SK-N-SH (cell line): Measurements from ENCODE around the gene NUDT7. TPM values are rescaled to one million over a fixed set of nuclear protein-coding genes. Genes with fewer than 3 reads are reported as not detected.

Source experiments
- CTCF ChIA-PET: fragments of 300-600, 350-600 bp; formaldehyde crosslinking; extraction: SDS; loops from one replicate; lab custom pipeline; 2021; lab: Yijun Ruan, JAX
- POLR2A ChIA-PET: fragments of 350-600 bp; sonication (Branson Sonifier 250); formaldehyde crosslinking; extraction: SDS; loops from one replicate; lab custom pipeline; 2020; ENCODE audit warnings: antibody characterized with exemption, inconsistent platforms; lab: Yijun Ruan, JAX
- DNase-seq: peaks from one replicate; pipeline ENCODE4 v3.0.0; 2012
- H2AFZ ChIP-seq: fragments of 200-600 bp; sonication (generic); 2 replicates; pipeline ENCODE4 v1.8.1; 2016; ENCODE audit warnings: antibody characterized with exemption, mild to moderate bottlenecking, low read depth
- H3F3A ChIP-seq: fragments of 200-600 bp; sonication (generic); replicated peaks from 2 replicates; pipeline ENCODE3; 2016; ENCODE audit warnings: antibody characterized with exemption, mild to moderate bottlenecking; ENCODE audit not compliant: insufficient read depth
- H3K27ac ChIP-seq, 2 experiments: fragments of 200-500 bp in 1 of 2; fragments of 200-600 bp in 1 of 2; sonication (Bioruptor generic) in 1 of 2; sonication (generic), shearing (Covaris generic) in 1 of 2; 2 replicates each; pipeline versions ENCODE4 v1.5.1 to v1.6.1; 2014 to 2016; ENCODE audit warnings: low read depth in 2 of 2, inconsistent platforms in 1 of 2, low read length in 1 of 2, mild to moderate bottlenecking in 1 of 2, mixed read lengths in 1 of 2
- H3K27me3 ChIP-seq: fragments of 200-600 bp; sonication (generic), shearing (Covaris generic); 2 replicates; pipeline ENCODE4 v1.6.1; 2016; ENCODE audit warnings: mixed run types; ENCODE audit not compliant: insufficient read depth
- H3K36me3 ChIP-seq, 2 experiments: fragments of 200-500 bp in 1 of 2; fragments of 200-600 bp in 1 of 2; sonication (Bioruptor generic) in 1 of 2; sonication (generic) in 1 of 2; replicated peaks in 1 of 2; 2 replicates each; pipeline versions ENCODE3 to v1.5.1; 2014 to 2016; ENCODE audit warnings: low read length in 1 of 2, mild to moderate bottlenecking in 1 of 2; ENCODE audit not compliant: insufficient read depth in 2 of 2, control insufficient read depth in 1 of 2
- H3K4me1 ChIP-seq, 2 experiments: fragments of 200-500 bp in 1 of 2; fragments of 200-600 bp in 1 of 2; sonication (Bioruptor generic) in 1 of 2; sonication (generic), shearing (Covaris generic) in 1 of 2; 2 replicates each; pipeline versions ENCODE4 v1.5.1 to v1.6.1; 2014 to 2016; ENCODE audit warnings: low read depth in 1 of 2, low read length in 1 of 2, mixed run types in 1 of 2; ENCODE audit not compliant: insufficient read depth in 2 of 2, control insufficient read depth in 1 of 2
- H3K4me2 ChIP-seq: fragments of 200-600 bp; sonication (generic), shearing (Covaris generic); 2 replicates; pipeline ENCODE4 v1.6.1; 2017; ENCODE audit warnings: mixed run types
- H3K4me3 ChIP-seq, 2 experiments: fragments of 200-500 bp in 1 of 2; fragments of 200-600 bp in 1 of 2; sonication (Bioruptor generic) in 1 of 2; sonication (generic), shearing (Covaris generic) in 1 of 2; 2 replicates each; pipeline versions ENCODE4 v1.5.1 to v1.8.1; 2014 to 2016; ENCODE audit warnings: low read depth in 2 of 2, inconsistent platforms in 1 of 2, low read length in 1 of 2, mild to moderate bottlenecking in 1 of 2, mixed read lengths in 1 of 2, moderate library complexity in 1 of 2
- H3K79me2 ChIP-seq: fragments of 200-600 bp; sonication (generic); 2 replicates; pipeline ENCODE4 v1.8.1; 2017; ENCODE audit warnings: mild to moderate bottlenecking; ENCODE audit not compliant: insufficient read depth
- H3K9ac ChIP-seq: fragments of 200-600 bp; sonication (generic); 2 replicates; pipeline ENCODE4 v1.6.1; 2017; ENCODE audit warnings: mixed run types
- H3K9me2 ChIP-seq: fragments of 200-600 bp; sonication (generic); 2 replicates; pipeline ENCODE4 v1.6.1; 2017; ENCODE audit warnings: mixed run types
- H3K9me3 ChIP-seq: fragments of 200-600 bp; sonication (generic); 2 replicates; pipeline ENCODE4 v1.6.1; 2017; ENCODE audit warnings: mixed run types, mild to moderate bottlenecking, moderate library complexity
- H4K20me1 ChIP-seq: fragments of 200-600 bp; sonication (generic); 2 replicates; pipeline ENCODE4 v1.6.1; 2017; ENCODE audit warnings: mild to moderate bottlenecking, mixed run types; ENCODE audit not compliant: insufficient read depth
- CHD2 ChIP-seq: fragments of 150-350 bp; IDR thresholded peaks from 2 replicates; pipeline ENCODE4 v1.6.1; 2018; ENCODE audit warnings: low read length; ENCODE audit not compliant: partially characterized antibody
- ELF1 ChIP-seq: IDR thresholded peaks from 2 replicates; pipeline ENCODE4 v1.4.0; 2012
- EP300 ChIP-seq, 2 experiments: IDR thresholded peaks; 2 replicates each; pipeline versions ENCODE4 v1.4.0 to v1.6.1; 2012; ENCODE audit warnings: borderline replicate concordance in 1 of 2, low read depth in 1 of 2, low read length in 1 of 2
- FOXJ3 ChIP-seq: sonication (generic); formaldehyde crosslinking; IDR thresholded peaks from 2 replicates; pipeline ENCODE4 v1.5.1; 2020; ENCODE audit warnings: mild to moderate bottlenecking, missing genetic modification reagents
- FOXM1 ChIP-seq: IDR thresholded peaks from 2 replicates; pipeline ENCODE4 v1.4.0; 2012; ENCODE audit warnings: low read depth, mild to moderate bottlenecking
- GABPA ChIP-seq: IDR thresholded peaks from 2 replicates; pipeline ENCODE4 v1.4.0; 2012; ENCODE audit warnings: low read depth, mild to moderate bottlenecking
- JUND ChIP-seq: IDR thresholded peaks from 2 replicates; pipeline ENCODE4 v1.4.0; 2012
- MXI1 ChIP-seq: IDR thresholded peaks from 2 replicates; pipeline ENCODE4 v1.6.1; 2012; ENCODE audit warnings: mild to moderate bottlenecking, low read depth, low read length, improper control_type of control experiment
- NRF1 ChIP-seq: IDR thresholded peaks from 2 replicates; pipeline ENCODE4 v1.6.1; 2012; ENCODE audit warnings: low read depth, mild to moderate bottlenecking, low read length
- POLR2AphosphoS5 ChIP-seq: IDR thresholded peaks from 2 replicates; pipeline ENCODE4 v1.6.1; 2012; ENCODE audit warnings: low read depth, low read length
- RCOR1 ChIP-seq: fragments of 150-350 bp; IDR thresholded peaks from 2 replicates; pipeline ENCODE4 v1.6.1; 2017; ENCODE audit warnings: antibody characterized with exemption, low read length
- RXRA ChIP-seq: IDR thresholded peaks from 2 replicates; pipeline ENCODE4 v1.4.0; 2012; ENCODE audit warnings: low read depth, mild to moderate bottlenecking, borderline replicate concordance
- SMC3 ChIP-seq: IDR thresholded peaks from 2 replicates; pipeline ENCODE4 v1.6.1; 2012; ENCODE audit warnings: low read depth, low read length, improper control_type of control experiment
- TCF12 ChIP-seq: IDR thresholded peaks from 2 replicates; pipeline ENCODE4 v1.4.0; 2012
- YY1 ChIP-seq: IDR thresholded peaks from 2 replicates; pipeline ENCODE4 v1.4.0; 2012; ENCODE audit warnings: low read depth, mild to moderate bottlenecking
- WGBS: methylation state at CpG from one replicate; pipeline ENCODE4 v1.1.6; 2017; ENCODE audit warnings: low lambda C conversion rate; 5-methylcytosine and 5-hydroxymethylcytosine counted together
- polyA plus RNA-seq, 3 experiments: library from polyadenylated mRNA; depleted of rRNA; stranded (reverse); fragments of >200 nt; gene quantifications; 2 replicates each; pipeline ENCODE4 v1.2.3, GENCODE V29; 2012
- TF ChIP-seq, protein P1 (sequence below): fragments of 200-600 bp; sonication (generic); IDR thresholded peaks from 2 replicates; pipeline ENCODE4 v1.6.1; 2017; ENCODE audit warnings: antibody characterized with exemption, mild to moderate bottlenecking, moderate library complexity
- TF ChIP-seq, protein P2 (sequence below): IDR thresholded peaks from 2 replicates; pipeline ENCODE4 v1.4.0; 2012; ENCODE audit warnings: low read depth
- TF ChIP-seq, protein P3 (sequence below): IDR thresholded peaks from 2 replicates; pipeline ENCODE4; 2012
- TF ChIP-seq, protein P4 (sequence below): fragments of 150-350 bp; IDR thresholded peaks from 2 replicates; pipeline ENCODE4 v1.6.1; 2016; ENCODE audit warnings: mild to moderate bottlenecking, low read depth, low read length

The NUDT7 gene
- polyA plus RNA-seq, 1 of the 3 experiments (the other 2 are of a cell fraction), result 11.4 TPM

DNA sequence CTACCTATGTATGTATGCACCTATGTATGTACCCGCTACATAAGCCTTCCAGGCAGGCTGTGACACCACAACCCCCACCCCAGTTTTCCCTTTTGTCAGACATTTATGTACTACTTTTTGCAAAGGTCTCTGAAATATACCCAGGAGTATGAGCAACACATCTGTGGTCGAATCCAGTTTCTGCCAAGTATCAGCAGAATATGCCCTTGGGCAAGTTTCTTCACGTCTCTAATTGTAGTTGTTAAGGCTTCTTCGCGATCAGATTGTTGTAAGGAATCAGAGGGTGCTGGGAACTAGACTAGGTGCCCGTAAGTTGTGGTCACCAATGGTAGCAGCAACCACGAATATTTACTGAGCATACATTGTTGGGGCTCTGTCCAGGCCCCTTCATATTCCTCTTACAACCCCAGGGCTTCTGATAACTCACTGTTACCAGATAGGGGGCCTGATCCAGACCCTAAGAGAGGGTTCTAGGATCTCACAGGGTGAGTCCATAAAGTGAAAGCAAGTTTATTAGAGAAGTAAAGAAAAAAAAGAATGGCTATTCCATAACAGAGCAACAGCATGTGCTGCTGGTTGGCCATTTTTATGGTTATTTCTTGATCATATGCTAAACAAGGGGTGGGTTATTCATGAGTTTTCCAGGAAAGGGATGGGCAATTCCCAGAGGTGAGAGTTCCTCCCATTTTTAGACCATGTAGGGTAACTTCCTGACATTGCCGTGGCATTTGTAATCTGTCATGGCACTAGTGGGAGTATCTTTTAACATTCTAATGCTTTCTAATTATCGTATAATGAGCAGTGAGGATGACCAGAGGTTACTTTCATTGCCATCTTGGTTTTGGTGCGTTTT, 16.6 kb downstream of the NUDT7 start:
- WGBS, result 77% methylated on average over 10 of the region's 10 CpGs
- H3K4me2 ChIP-seq, result no peak overlapping the region
- H3K36me3 ChIP-seq, result no peaks in the 10 kb centered on the region
- no peaks in the 10 kb centered on the region for H3K27me3 ChIP-seq
- no peak for DNase-seq
- H3K9me2 ChIP-seq, result no peaks in the 10 kb centered on the region
- TF ChIP-seq NRF1 (no peak), FOXJ3 (CRISPR knock-in tag) (no peak), EP300 (IDR thresholded peaks at IDR 0.05; ENCODE audit: borderline replicate concordance in 1 of 2, low read depth in 1 of 2, low read length in 1 of 2) (no peak), GABPA (no peak), YY1 (no peak), MXI1 (no peak), RCOR1 (no peak), SMC3 (no peak), ELF1 (no peak), POLR2AphosphoS5 (no peak), JUND (no peak), FOXM1 (no peak), CHD2 (no peak), TCF12 (no peak), RXRA (no peak)
- TF ChIP-seq, protein P1, sequence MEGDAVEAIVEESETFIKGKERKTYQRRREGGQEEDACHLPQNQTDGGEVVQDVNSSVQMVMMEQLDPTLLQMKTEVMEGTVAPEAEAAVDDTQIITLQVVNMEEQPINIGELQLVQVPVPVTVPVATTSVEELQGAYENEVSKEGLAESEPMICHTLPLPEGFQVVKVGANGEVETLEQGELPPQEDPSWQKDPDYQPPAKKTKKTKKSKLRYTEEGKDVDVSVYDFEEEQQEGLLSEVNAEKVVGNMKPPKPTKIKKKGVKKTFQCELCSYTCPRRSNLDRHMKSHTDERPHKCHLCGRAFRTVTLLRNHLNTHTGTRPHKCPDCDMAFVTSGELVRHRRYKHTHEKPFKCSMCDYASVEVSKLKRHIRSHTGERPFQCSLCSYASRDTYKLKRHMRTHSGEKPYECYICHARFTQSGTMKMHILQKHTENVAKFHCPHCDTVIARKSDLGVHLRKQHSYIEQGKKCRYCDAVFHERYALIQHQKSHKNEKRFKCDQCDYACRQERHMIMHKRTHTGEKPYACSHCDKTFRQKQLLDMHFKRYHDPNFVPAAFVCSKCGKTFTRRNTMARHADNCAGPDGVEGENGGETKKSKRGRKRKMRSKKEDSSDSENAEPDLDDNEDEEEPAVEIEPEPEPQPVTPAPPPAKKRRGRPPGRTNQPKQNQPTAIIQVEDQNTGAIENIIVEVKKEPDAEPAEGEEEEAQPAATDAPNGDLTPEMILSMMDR, result no peak
- TF ChIP-seq, protein P2, sequence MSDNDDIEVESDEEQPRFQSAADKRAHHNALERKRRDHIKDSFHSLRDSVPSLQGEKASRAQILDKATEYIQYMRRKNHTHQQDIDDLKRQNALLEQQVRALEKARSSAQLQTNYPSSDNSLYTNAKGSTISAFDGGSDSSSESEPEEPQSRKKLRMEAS, result no peak
- TF ChIP-seq, protein P3, sequence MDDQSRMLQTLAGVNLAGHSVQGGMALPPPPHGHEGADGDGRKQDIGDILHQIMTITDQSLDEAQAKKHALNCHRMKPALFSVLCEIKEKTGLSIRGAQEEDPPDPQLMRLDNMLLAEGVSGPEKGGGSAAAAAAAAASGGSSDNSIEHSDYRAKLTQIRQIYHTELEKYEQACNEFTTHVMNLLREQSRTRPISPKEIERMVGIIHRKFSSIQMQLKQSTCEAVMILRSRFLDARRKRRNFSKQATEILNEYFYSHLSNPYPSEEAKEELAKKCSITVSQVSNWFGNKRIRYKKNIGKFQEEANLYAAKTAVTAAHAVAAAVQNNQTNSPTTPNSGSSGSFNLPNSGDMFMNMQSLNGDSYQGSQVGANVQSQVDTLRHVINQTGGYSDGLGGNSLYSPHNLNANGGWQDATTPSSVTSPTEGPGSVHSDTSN, result no peak
- TF ChIP-seq, protein P4, sequence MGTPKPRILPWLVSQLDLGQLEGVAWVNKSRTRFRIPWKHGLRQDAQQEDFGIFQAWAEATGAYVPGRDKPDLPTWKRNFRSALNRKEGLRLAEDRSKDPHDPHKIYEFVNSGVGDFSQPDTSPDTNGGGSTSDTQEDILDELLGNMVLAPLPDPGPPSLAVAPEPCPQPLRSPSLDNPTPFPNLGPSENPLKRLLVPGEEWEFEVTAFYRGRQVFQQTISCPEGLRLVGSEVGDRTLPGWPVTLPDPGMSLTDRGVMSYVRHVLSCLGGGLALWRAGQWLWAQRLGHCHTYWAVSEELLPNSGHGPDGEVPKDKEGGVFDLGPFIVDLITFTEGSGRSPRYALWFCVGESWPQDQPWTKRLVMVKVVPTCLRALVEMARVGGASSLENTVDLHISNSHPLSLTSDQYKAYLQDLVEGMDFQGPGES, result no peak
- CTCF ChIA-PET, result no interaction called here
- H3K79me2 ChIP-seq, result no peaks in the 10 kb centered on the region
- H3K9ac ChIP-seq, result no peak overlapping the region
- H4K20me1 ChIP-seq, result no peaks in the 10 kb centered on the region
- no peak overlapping the region; the same call in 1 of the 2 replicates for H2AFZ ChIP-seq
- no peak overlapping the region for H3K27ac ChIP-seq
- H3F3A ChIP-seq, result no peaks in the 10 kb centered on the region
- POLR2A ChIA-PET, result no interaction called here
- H3K9me3 ChIP-seq, result no peaks in the 10 kb centered on the region
- H3K4me1 ChIP-seq, result no peaks in the 10 kb centered on the region
- no peak overlapping the region for H3K4me3 ChIP-seq
